ENCODE measurements around the gene RPTOR.
"Not testable (repeated sequence)": the region's sequence is repeated elsewhere in the genome, so short reads cannot be mapped to it uniquely, and the experiment has no call there.

RPTOR gene

GRCh38 chr17:80698297-80698696 is 153.7 kb downstream of the RPTOR start:
- no peak for DNase-seq

GRCh38 chr17:80699205-80699604 is 154.6 kb downstream of the RPTOR start:
- DNase-seq, result not testable (repeated sequence)

- no peak for DNase-seq
Observed at GRCh38 chr17:80701730-80702129, 157.1 kb downstream of the RPTOR start.

- no peak for DNase-seq
Observed at GRCh38 chr17:80702315-80703141, 157.9 kb downstream of the RPTOR start.

GRCh38 chr17:80703142-80703478 is 158.5 kb downstream of the RPTOR start:
- DNase-seq, result no peak

- no peak for DNase-seq
Observed at GRCh38 chr17:80704381-80704819, 159.8 kb downstream of the RPTOR start.

- DNase-seq, result no peak
Observed at GRCh38 chr17:80704894-80705293, 160.3 kb downstream of the RPTOR start.

- DNase-seq, result no peak
Observed at GRCh38 chr17:80705988-80706387, 161.3 kb downstream of the RPTOR start.

- no peak for DNase-seq
Observed at GRCh38 chr17:80706463-80706867, 161.8 kb downstream of the RPTOR start.

GRCh38 chr17:80708480-80708879 is 163.8 kb downstream of the RPTOR start:
- no peak for DNase-seq

GRCh38 chr17:80709090-80709695 is 164.6 kb downstream of the RPTOR start:
- DNase-seq, result no peak

- no peak for DNase-seq
Observed at GRCh38 chr17:80710714-80711302, 166.2 kb downstream of the RPTOR start.

GRCh38 chr17:80712089-80712488 is 167.5 kb downstream of the RPTOR start:
- DNase-seq, result no peak

- DNase-seq, result no peak
Observed at GRCh38 chr17:80712606-80713005, 168.0 kb downstream of the RPTOR start.

GRCh38 chr17:80716986-80717719 is 172.5 kb downstream of the RPTOR start:
- DNase-seq, result no peak

GRCh38 chr17:80717720-80718083 is 173.1 kb downstream of the RPTOR start:
- DNase-seq, result no peak

GRCh38 chr17:80718428-80718827 is 173.8 kb downstream of the RPTOR start:
- no peak for DNase-seq

- no peak for DNase-seq
Observed at GRCh38 chr17:80719449-80719848, 174.8 kb downstream of the RPTOR start.

GRCh38 chr17:80720610-80721577 is 176.3 kb downstream of the RPTOR start:
- DNase-seq, result peak; percentile 19

- DNase-seq, result no peak
Observed at GRCh38 chr17:80722661-80723060, 178.0 kb downstream of the RPTOR start.

GRCh38 chr17:80724775-80725266 is 180.2 kb downstream of the RPTOR start:
- DNase-seq, result no peak

- no peak for DNase-seq
Observed at GRCh38 chr17:80725517-80725916, 180.9 kb downstream of the RPTOR start.
